ENCODE measurements around the gene ZNF57. TPM values are rescaled to one million over a fixed set of nuclear protein-coding genes. Genes with fewer than 3 reads are reported as not detected.

The ZNF57 gene
- polyA plus RNA-seq, 1 of the 3 experiments (the other 2 are of a cell fraction), result 2.1 TPM

DNA sequence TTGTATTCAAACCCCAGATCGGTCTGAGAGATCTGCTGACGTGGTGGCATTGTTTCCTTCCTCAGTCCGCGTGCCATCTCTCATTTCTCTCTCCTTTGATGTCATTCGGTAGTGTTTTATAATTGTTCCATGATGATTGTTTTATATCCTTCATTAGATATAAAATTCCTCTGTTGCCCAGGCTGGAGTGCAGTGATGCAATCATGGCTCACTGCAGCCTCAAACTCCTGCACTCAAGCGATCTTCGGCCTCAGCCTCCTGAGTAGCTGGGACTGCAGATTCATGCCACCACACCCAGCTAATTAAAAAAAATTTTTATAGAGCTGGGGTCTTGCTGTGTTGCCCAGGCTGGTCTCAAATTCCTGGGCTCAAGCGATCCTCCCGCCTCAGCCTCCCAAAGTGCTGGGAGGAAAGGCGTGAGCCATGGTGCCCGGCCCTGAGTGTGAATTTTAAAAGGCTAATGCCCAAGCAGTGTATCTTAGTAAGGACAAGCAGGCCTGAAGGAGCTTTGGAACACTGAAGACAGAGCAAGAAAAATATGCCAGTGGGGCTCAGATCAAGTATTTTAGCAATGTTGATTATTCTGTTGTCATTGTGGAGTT lies 5.3 kb downstream of the ZNF57 start:
- 92% methylated on average over 11 of the region's 11 CpGs for WGBS (ENCODE audit: low lambda C conversion rate)
- Histone ChIP-seq H3K9me3 (no peaks in the 10 kb centered on the region), H3K79me2 (ENCODE audit: insufficient read depth) (peaks cover 47% of the 10 kb centered on the region; the same call in 1 of the 2 replicates), H2AFZ (ENCODE audit: low read depth) (no peak overlapping the region), H3K36me3 (replicated peaks in 1 of 2; ENCODE audit: control insufficient read depth in 1 of 2, insufficient read depth in 2 of 2, low read length in 1 of 2) (no peaks in the 10 kb centered on the region), H3K27me3 (ENCODE audit: insufficient read depth) (no peaks in the 10 kb centered on the region), H3K4me1 (ENCODE audit: control insufficient read depth in 1 of 2, insufficient read depth in 2 of 2, low read depth in 1 of 2, low read length in 1 of 2) (peaks cover 0 to 6% of the 10 kb centered on the region in 2 experiments; a peak in 1 of 4 replicates), H3K4me3 (ENCODE audit: low read depth in 2 of 2, low read length in 1 of 2) (no peak overlapping the region), H3K9me2 (no peaks in the 10 kb centered on the region), H3K9ac (no peak overlapping the region), H3K4me2 (no peak overlapping the region), H3F3A (replicated peaks; ENCODE audit: insufficient read depth) (peaks cover 9% of the 10 kb centered on the region), H3K27ac (ENCODE audit: low read depth in 2 of 2, low read length in 1 of 2) (no peak overlapping the region), H4K20me1 (ENCODE audit: insufficient read depth) (no peaks in the 10 kb centered on the region)
- TF ChIP-seq GATA2 (CRISPR knock-in tag; IDR thresholded peaks at IDR 0.05), result no peak
- TF ChIP-seq POLR2AphosphoS5 (IDR thresholded peaks at IDR 0.05; ENCODE audit: low read depth, low read length), result no peak
- TF ChIP-seq USF1 (IDR thresholded peaks at IDR 0.05; ENCODE audit: borderline replicate concordance, low read depth), result no peak
- no peak for TF ChIP-seq SIN3A (IDR thresholded peaks at IDR 0.05; ENCODE audit: borderline replicate concordance, low read depth, low read length)
- TF ChIP-seq NRF1 (IDR thresholded peaks at IDR 0.05; ENCODE audit: low read depth, low read length), result no peak
- no peak for TF ChIP-seq PBX3 (IDR thresholded peaks at IDR 0.05)
- no peak for TF ChIP-seq TAF1 (IDR thresholded peaks at IDR 0.05; ENCODE audit: borderline replicate concordance, low read depth, low read length)
- no peak for TF ChIP-seq TEAD4 (IDR thresholded peaks at IDR 0.05; ENCODE audit: borderline replicate concordance, insufficient read depth)
- TF ChIP-seq FOXM1 (IDR thresholded peaks at IDR 0.05; ENCODE audit: low read depth), result no peak
- TF ChIP-seq RCOR1 (IDR thresholded peaks at IDR 0.05; ENCODE audit: low read length), result no peak
- TF ChIP-seq MEF2A (IDR thresholded peaks at IDR 0.05; ENCODE audit: borderline replicate concordance, low read depth), result no peak
- TF ChIP-seq USF2 (IDR thresholded peaks at IDR 0.05; ENCODE audit: borderline replicate concordance, low read depth, low read length), result no peak
- TF ChIP-seq, protein P1, sequence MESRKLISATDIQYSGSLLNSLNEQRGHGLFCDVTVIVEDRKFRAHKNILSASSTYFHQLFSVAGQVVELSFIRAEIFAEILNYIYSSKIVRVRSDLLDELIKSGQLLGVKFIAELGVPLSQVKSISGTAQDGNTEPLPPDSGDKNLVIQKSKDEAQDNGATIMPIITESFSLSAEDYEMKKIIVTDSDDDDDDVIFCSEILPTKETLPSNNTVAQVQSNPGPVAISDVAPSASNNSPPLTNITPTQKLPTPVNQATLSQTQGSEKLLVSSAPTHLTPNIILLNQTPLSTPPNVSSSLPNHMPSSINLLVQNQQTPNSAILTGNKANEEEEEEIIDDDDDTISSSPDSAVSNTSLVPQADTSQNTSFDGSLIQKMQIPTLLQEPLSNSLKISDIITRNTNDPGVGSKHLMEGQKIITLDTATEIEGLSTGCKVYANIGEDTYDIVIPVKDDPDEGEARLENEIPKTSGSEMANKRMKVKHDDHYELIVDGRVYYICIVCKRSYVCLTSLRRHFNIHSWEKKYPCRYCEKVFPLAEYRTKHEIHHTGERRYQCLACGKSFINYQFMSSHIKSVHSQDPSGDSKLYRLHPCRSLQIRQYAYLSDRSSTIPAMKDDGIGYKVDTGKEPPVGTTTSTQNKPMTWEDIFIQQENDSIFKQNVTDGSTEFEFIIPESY (IDR thresholded peaks at IDR 0.05; ENCODE audit: borderline replicate concordance, low read depth), result no peak
- TF ChIP-seq SMC3 (IDR thresholded peaks at IDR 0.05; ENCODE audit: low read depth, low read length), result no peak
- TF ChIP-seq MXI1 (IDR thresholded peaks at IDR 0.05; ENCODE audit: low read depth, low read length), result no peak
- TF ChIP-seq, protein P2, sequence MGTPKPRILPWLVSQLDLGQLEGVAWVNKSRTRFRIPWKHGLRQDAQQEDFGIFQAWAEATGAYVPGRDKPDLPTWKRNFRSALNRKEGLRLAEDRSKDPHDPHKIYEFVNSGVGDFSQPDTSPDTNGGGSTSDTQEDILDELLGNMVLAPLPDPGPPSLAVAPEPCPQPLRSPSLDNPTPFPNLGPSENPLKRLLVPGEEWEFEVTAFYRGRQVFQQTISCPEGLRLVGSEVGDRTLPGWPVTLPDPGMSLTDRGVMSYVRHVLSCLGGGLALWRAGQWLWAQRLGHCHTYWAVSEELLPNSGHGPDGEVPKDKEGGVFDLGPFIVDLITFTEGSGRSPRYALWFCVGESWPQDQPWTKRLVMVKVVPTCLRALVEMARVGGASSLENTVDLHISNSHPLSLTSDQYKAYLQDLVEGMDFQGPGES (IDR thresholded peaks at IDR 0.05; ENCODE audit: low read depth, low read length), result no peak
- TF ChIP-seq YY1 (IDR thresholded peaks at IDR 0.05; ENCODE audit: low read depth), result no peak
- TF ChIP-seq, protein P3, sequence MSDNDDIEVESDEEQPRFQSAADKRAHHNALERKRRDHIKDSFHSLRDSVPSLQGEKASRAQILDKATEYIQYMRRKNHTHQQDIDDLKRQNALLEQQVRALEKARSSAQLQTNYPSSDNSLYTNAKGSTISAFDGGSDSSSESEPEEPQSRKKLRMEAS (IDR thresholded peaks at IDR 0.05; ENCODE audit: low read depth), result no peak
- TF ChIP-seq JUND (IDR thresholded peaks at IDR 0.05), result no peak
- no peak for DNase-seq
- ChIA-PET CTCF (interaction anchor here (2.0 kb wide), 1 partner anchor 19 kb away, joined by 7 read pairs; no protein-coding TSS in a partner anchor), POLR2A (no interaction called here)

All from SK-N-SH (cell line).